ENCODE results near the gene TOM1.

The TOM1 gene

GRCh38 chr22:35307372-35307771 lies 7.7 kb downstream of the TOM1 start:
- Histone ChIP-seq H2AK5ac (ENCODE audit: low read length) (no peak overlapping the region), H2BK5ac (ENCODE audit: low read depth, low read length, poor library complexity) (no peak overlapping the region), H3K9ac (ENCODE audit: low read length) (no peak overlapping the region), H3K4ac (ENCODE audit: low read depth, low read length) (no peak overlapping the region), H3K36me3 (ENCODE audit: control insufficient read depth in 1 of 2, insufficient read depth in 2 of 2, low read length in 2 of 2) (peaks cover 2 to 8% of the 10 kb centered on the region in 2 experiments), H3K14ac (ENCODE audit: low read length) (no peak overlapping the region), H4K8ac (ENCODE audit: low read depth, low read length) (peak overlapping the region; percentile 1), H4K91ac (ENCODE audit: low read depth, low read length) (no peak overlapping the region), H3K27ac (ENCODE audit: low read depth, low read length) (no peak overlapping the region), H3K4me2 (ENCODE audit: low read length) (no peak overlapping the region), H2AFZ (ENCODE audit: insufficient read depth, low read length, poor library complexity) (peak overlapping the region; percentile 23), H3K9me3 (ENCODE audit: insufficient read depth, low read depth, low read length) (no peaks in the 10 kb centered on the region), H4K12ac (ENCODE audit: low read depth, low read length) (no peak overlapping the region), H3K23ac (ENCODE audit: low read length) (no peak overlapping the region), H3K27me3 (ENCODE audit: insufficient read depth, low read length) (no peaks in the 10 kb centered on the region), H2BK12ac (ENCODE audit: low read length) (no peak overlapping the region), H3K4me1 (ENCODE audit: control insufficient read depth in 1 of 2, insufficient read depth in 2 of 2, low read length in 2 of 2) (peaks cover 17 to 27% of the 10 kb centered on the region in 2 experiments), H3K4me3 (ENCODE audit: low read depth, low read length) (no peak overlapping the region), H2BK120ac (ENCODE audit: insufficient read depth, low read length, poor library complexity) (no peak overlapping the region), H3K79me2 (ENCODE audit: control insufficient read depth, insufficient read depth, low read length, poor library complexity) (peaks cover 7% of the 10 kb centered on the region), H3K18ac (ENCODE audit: low read length) (no peak overlapping the region), H3K79me1 (ENCODE audit: low read length) (no peaks in the 10 kb centered on the region)
- no peak for DNase-seq
- WGBS (ENCODE audit: extremely low coverage, insufficient coverage, insufficient read length), result no CpG with 5 or more reads among the region's 9 CpGs

- Histone ChIP-seq H3K79me1 (ENCODE audit: low read length) (no peaks in the 10 kb centered on the region), H3K27ac (ENCODE audit: low read depth, low read length) (no peak overlapping the region), H3K36me3 (ENCODE audit: control insufficient read depth in 1 of 2, insufficient read depth in 2 of 2, low read length in 2 of 2) (peaks cover 1 to 8% of the 10 kb centered on the region in 2 experiments), H3K4me2 (ENCODE audit: low read length) (no peak overlapping the region), H2AK5ac (ENCODE audit: low read length) (no peak overlapping the region), H2BK5ac (ENCODE audit: low read depth, low read length, poor library complexity) (no peak overlapping the region), H3K9me3 (ENCODE audit: insufficient read depth, low read depth, low read length) (no peaks in the 10 kb centered on the region), H2BK120ac (ENCODE audit: insufficient read depth, low read length, poor library complexity) (no peak overlapping the region), H2BK12ac (ENCODE audit: low read length) (no peak overlapping the region), H3K4ac (ENCODE audit: low read depth, low read length) (peak overlapping the region; percentile 14), H3K27me3 (ENCODE audit: insufficient read depth, low read length) (no peaks in the 10 kb centered on the region), H2AFZ (ENCODE audit: insufficient read depth, low read length, poor library complexity) (no peak overlapping the region), H3K4me3 (ENCODE audit: low read depth, low read length) (no peak overlapping the region), H4K91ac (ENCODE audit: low read depth, low read length) (no peak overlapping the region), H4K12ac (ENCODE audit: low read depth, low read length) (no peak overlapping the region), H4K8ac (ENCODE audit: low read depth, low read length) (no peak overlapping the region), H3K18ac (ENCODE audit: low read length) (no peak overlapping the region), H3K79me2 (ENCODE audit: control insufficient read depth, insufficient read depth, low read length, poor library complexity) (peaks cover 7% of the 10 kb centered on the region), H3K9ac (ENCODE audit: low read length) (no peak overlapping the region), H3K4me1 (ENCODE audit: control insufficient read depth in 1 of 2, insufficient read depth in 2 of 2, low read length in 2 of 2) (peaks cover 20 to 32% of the 10 kb centered on the region in 2 experiments), H3K23ac (ENCODE audit: low read length) (no peak overlapping the region), H3K14ac (ENCODE audit: low read length) (no peak overlapping the region)
- no peak for DNase-seq
- no CpG with 5 or more reads among the region's 7 CpGs for WGBS (ENCODE audit: extremely low coverage, insufficient coverage, insufficient read length)
Observed at GRCh38 chr22:35307892-35308291, 8.2 kb downstream of the TOM1 start.

- H3K4ac ChIP-seq (ENCODE audit: low read depth, low read length), result peak overlapping the region; percentile 31
Observed at GRCh38 chr22:35308480-35309021, 8.9 kb downstream of the TOM1 start.

GRCh38 chr22:35310556-35311550 lies 11.2 kb downstream of the TOM1 start:
- H2AK5ac ChIP-seq (ENCODE audit: low read length), result no peak overlapping the region
- WGBS (ENCODE audit: extremely low coverage, insufficient coverage, insufficient read length), result no CpG with 5 or more reads among the region's 18 CpGs

More at GRCh38 chr22:35308480-35309021, 8.9 kb downstream of the TOM1 start:
- peaks cover 7% of the 10 kb centered on the region for H3K79me2 ChIP-seq (ENCODE audit: control insufficient read depth, insufficient read depth, low read length, poor library complexity)
- no peak overlapping the region for H2BK12ac ChIP-seq (ENCODE audit: low read length)
- H3K18ac ChIP-seq (ENCODE audit: low read length), result no peak overlapping the region
- no peaks in the 10 kb centered on the region for H3K9me3 ChIP-seq (ENCODE audit: insufficient read depth, low read depth, low read length)
- H3K4me1 ChIP-seq (ENCODE audit: control insufficient read depth in 1 of 2, insufficient read depth in 2 of 2, low read length in 2 of 2), result peaks cover 21 to 32% of the 10 kb centered on the region in 2 experiments
- H3K4me3 ChIP-seq (ENCODE audit: low read depth, low read length), result no peak overlapping the region
- no peak overlapping the region for H3K27ac ChIP-seq (ENCODE audit: low read depth, low read length)
- no peak overlapping the region for H4K12ac ChIP-seq (ENCODE audit: low read depth, low read length)
- no peak overlapping the region for H2AFZ ChIP-seq (ENCODE audit: insufficient read depth, low read length, poor library complexity)
- no peak for DNase-seq
- H3K9ac ChIP-seq (ENCODE audit: low read length), result no peak overlapping the region
- no CpG with 5 or more reads among the region's 6 CpGs for WGBS (ENCODE audit: extremely low coverage, insufficient coverage, insufficient read length)
- no peak overlapping the region for H4K8ac ChIP-seq (ENCODE audit: low read depth, low read length)
- H3K27me3 ChIP-seq (ENCODE audit: insufficient read depth, low read length), result no peaks in the 10 kb centered on the region
- H3K79me1 ChIP-seq (ENCODE audit: low read length), result no peaks in the 10 kb centered on the region
- H2AK5ac ChIP-seq (ENCODE audit: low read length), result no peak overlapping the region
- no peak overlapping the region for H3K4me2 ChIP-seq (ENCODE audit: low read length)
- H3K23ac ChIP-seq (ENCODE audit: low read length), result no peak overlapping the region
- H2BK120ac ChIP-seq (ENCODE audit: insufficient read depth, low read length, poor library complexity), result no peak overlapping the region
- peaks cover 1 to 8% of the 10 kb centered on the region in 2 experiments for H3K36me3 ChIP-seq (ENCODE audit: control insufficient read depth in 1 of 2, insufficient read depth in 2 of 2, low read length in 2 of 2)
- no peak overlapping the region for H3K14ac ChIP-seq (ENCODE audit: low read length)
- no peak overlapping the region for H4K91ac ChIP-seq (ENCODE audit: low read depth, low read length)
- no peak overlapping the region for H2BK5ac ChIP-seq (ENCODE audit: low read depth, low read length, poor library complexity)

More at GRCh38 chr22:35310556-35311550, 11.2 kb downstream of the TOM1 start:
- Histone ChIP-seq H2BK120ac (ENCODE audit: insufficient read depth, low read length, poor library complexity) (no peak overlapping the region), H3K23ac (ENCODE audit: low read length) (no peak overlapping the region), H3K4ac (ENCODE audit: low read depth, low read length) (peak overlapping the region; percentile 44), H3K36me3 (ENCODE audit: control insufficient read depth in 1 of 2, insufficient read depth in 2 of 2, low read length in 2 of 2) (peaks cover 2 to 10% of the 10 kb centered on the region in 2 experiments), H3K4me1 (ENCODE audit: control insufficient read depth in 1 of 2, insufficient read depth in 2 of 2, low read length in 2 of 2) (peaks cover 21 to 32% of the 10 kb centered on the region in 2 experiments), H3K9me3 (ENCODE audit: insufficient read depth, low read depth, low read length) (peaks cover 2% of the 10 kb centered on the region), H4K8ac (ENCODE audit: low read depth, low read length) (no peak overlapping the region), H3K79me1 (ENCODE audit: low read length) (no peaks in the 10 kb centered on the region), H2AFZ (ENCODE audit: insufficient read depth, low read length, poor library complexity) (no peak overlapping the region), H3K4me2 (ENCODE audit: low read length) (no peak overlapping the region), H3K27ac (ENCODE audit: low read depth, low read length) (no peak overlapping the region), H3K18ac (ENCODE audit: low read length) (peak overlapping the region; percentile 16), H3K14ac (ENCODE audit: low read length) (no peak overlapping the region), H4K12ac (ENCODE audit: low read depth, low read length) (no peak overlapping the region), H2BK12ac (ENCODE audit: low read length) (no peak overlapping the region), H3K79me2 (ENCODE audit: control insufficient read depth, insufficient read depth, low read length, poor library complexity) (peaks cover 2% of the 10 kb centered on the region), H3K4me3 (ENCODE audit: low read depth, low read length) (no peak overlapping the region), H3K27me3 (ENCODE audit: insufficient read depth, low read length) (no peaks in the 10 kb centered on the region), H3K9ac (ENCODE audit: low read length) (no peak overlapping the region), H2BK5ac (ENCODE audit: low read depth, low read length, poor library complexity) (no peak overlapping the region), H4K91ac (ENCODE audit: low read depth, low read length) (no peak overlapping the region)
- DNase-seq, result peak in 1 of 2 donors; percentile 10
